Neural cell (in vitro differentiated cells): ENCODE results near the gene PCDH15. TPM values are rescaled to one million over a fixed set of nuclear protein-coding genes. Genes with fewer than 3 reads are reported as not detected.

ENCODE experiments used
- H2AFZ ChIP-seq: fragments of 200-600, 300-800 bp; sonication (generic), shearing (Covaris generic); 2 replicates; pipeline ENCODE4 v1.6.0; 2014; ENCODE audit warnings: low read depth, mild to moderate bottlenecking, antibody characterized with exemption, low read length, moderate library complexity
- H3F3A ChIP-seq: fragments of 200-600 bp; shearing (Covaris generic); 2 replicates; pipeline ENCODE4 v1.6.1; 2016; ENCODE audit warnings: mild to moderate bottlenecking, moderate library complexity, mixed read lengths, antibody characterized with exemption, low read length; ENCODE audit not compliant: insufficient read depth, poor library complexity, severe bottlenecking
- H3K27ac ChIP-seq: fragments of 200-600, 300-800 bp; sonication (generic), shearing (Covaris generic); 2 replicates; pipeline ENCODE4 v1.5.1; 2014; ENCODE audit warnings: mild to moderate bottlenecking, low read length, moderate library complexity
- H3K27me3 ChIP-seq: fragments of 300-800, 200-600 bp; sonication (generic), shearing (Covaris generic); 2 replicates; pipeline ENCODE4 v1.6.0; 2014; ENCODE audit warnings: mild to moderate bottlenecking, low read depth, low read length, moderate library complexity; ENCODE audit not compliant: insufficient read depth
- H3K36me3 ChIP-seq: fragments of 300-800, 200-600 bp; sonication (generic), shearing (Covaris generic); 2 replicates; pipeline ENCODE4 v1.5.1; 2014; ENCODE audit warnings: mild to moderate bottlenecking, antibody characterized with exemption, low read length, moderate library complexity; ENCODE audit not compliant: insufficient read depth
- H3K4me2 ChIP-seq: fragments of 300-800, 200-600 bp; sonication (generic), shearing (Covaris generic); 2 replicates; pipeline ENCODE4 v1.6.0; 2014; ENCODE audit warnings: mild to moderate bottlenecking, low read length
- H3K4me3 ChIP-seq: fragments of 300-800, 200-600 bp; sonication (generic), shearing (Covaris generic); 2 replicates; pipeline ENCODE4 v1.5.1; 2014; ENCODE audit warnings: mild to moderate bottlenecking, low read length, moderate library complexity
- H3K79me2 ChIP-seq: fragments of 200-600 bp; shearing (Covaris generic); replicated peaks from 2 replicates; pipeline ENCODE4 v1.6.0; 2014; ENCODE audit warnings: mild to moderate bottlenecking, low read length, moderate library complexity; ENCODE audit not compliant: insufficient read depth
- H3K9ac ChIP-seq: fragments of 300-800, 200-600 bp; sonication (generic), shearing (Covaris generic); 2 replicates; pipeline ENCODE4 v1.6.1; 2016; ENCODE audit warnings: mild to moderate bottlenecking, low read length, mixed read lengths
- H3K9me2 ChIP-seq: fragments of 200-600 bp; shearing (Covaris generic); 2 replicates; pipeline ENCODE4 v1.6.1; 2016; ENCODE audit warnings: mild to moderate bottlenecking, low read length, mixed read lengths; ENCODE audit not compliant: insufficient read depth
- H3K9me3 ChIP-seq: fragments of 200-600, 300-800 bp; sonication (generic), shearing (Covaris generic); 2 replicates; pipeline ENCODE4 v1.6.1; 2016; ENCODE audit warnings: mild to moderate bottlenecking, mixed run types, low read length, moderate library complexity, mixed read lengths
- H4K20me1 ChIP-seq: fragments of 200-600 bp; shearing (Covaris generic); 2 replicates; pipeline ENCODE4 v1.6.1; 2016; ENCODE audit warnings: mild to moderate bottlenecking, mixed run types; ENCODE audit not compliant: insufficient read depth
- CTCF ChIP-seq: fragments of 450-650 bp; IDR thresholded peaks from 2 replicates; pipeline ENCODE4 v1.5.1; 2014; ENCODE audit warnings: antibody characterized with exemption, mild to moderate bottlenecking, moderate library complexity; ENCODE audit not compliant: poor library complexity, severe bottlenecking
- EP300 ChIP-seq: fragments of 450-650 bp; conservative IDR thresholded peaks from 2 replicates; pipeline ENCODE4 v1.6.1; 2014; ENCODE audit warnings: antibody characterized with exemption, mild to moderate bottlenecking, moderate library complexity; ENCODE audit not compliant: poor library complexity, severe bottlenecking
- EZH2 ChIP-seq: fragments of 200-600, 300-800 bp; shearing (Covaris generic), sonication (generic); IDR thresholded peaks from 2 replicates; pipeline ENCODE4 v1.6.1; 2014; ENCODE audit warnings: antibody characterized with exemption, low read length, borderline replicate concordance, mild to moderate bottlenecking; ENCODE audit not compliant: insufficient read depth, poor library complexity, severe bottlenecking
- MXI1 ChIP-seq: fragments of 450-650 bp; conservative IDR thresholded peaks from 2 replicates; pipeline ENCODE4 v1.6.1; 2014; ENCODE audit warnings: antibody characterized with exemption, mild to moderate bottlenecking; ENCODE audit not compliant: poor library complexity, severe bottlenecking
- POLR2AphosphoS5 ChIP-seq: IDR thresholded peaks from 2 replicates; pipeline ENCODE4 v1.6.1; 2012
- RAD21 ChIP-seq: fragments of 450-650 bp; conservative IDR thresholded peaks from 2 replicates; pipeline ENCODE4 v1.6.1; 2014; ENCODE audit warnings: antibody characterized with exemption, mild to moderate bottlenecking, moderate library complexity
- SMC3 ChIP-seq: fragments of 450-650 bp; conservative IDR thresholded peaks from 2 replicates; pipeline ENCODE4 v1.6.1; 2014; ENCODE audit warnings: antibody characterized with exemption, mild to moderate bottlenecking, moderate library complexity; ENCODE audit not compliant: poor library complexity
- TAF1 ChIP-seq: IDR thresholded peaks from 2 replicates; pipeline ENCODE4 v1.6.1; 2012; ENCODE audit warnings: low read depth
- polyA plus RNA-seq: library from polyadenylated mRNA; depleted of rRNA; stranded (reverse); fragments of >200 nt; gene quantifications from 2 replicates; pipeline ENCODE4 v1.2.3, GENCODE V29; 2014
- TF ChIP-seq, protein P1 (sequence below): IDR thresholded peaks from 2 replicates; pipeline ENCODE4 v1.6.1; 2012; ENCODE audit warnings: borderline replicate concordance

Gene PCDH15
- polyA plus RNA-seq, 1 donor from 2014 or later = 1.2 TPM

DNA sequence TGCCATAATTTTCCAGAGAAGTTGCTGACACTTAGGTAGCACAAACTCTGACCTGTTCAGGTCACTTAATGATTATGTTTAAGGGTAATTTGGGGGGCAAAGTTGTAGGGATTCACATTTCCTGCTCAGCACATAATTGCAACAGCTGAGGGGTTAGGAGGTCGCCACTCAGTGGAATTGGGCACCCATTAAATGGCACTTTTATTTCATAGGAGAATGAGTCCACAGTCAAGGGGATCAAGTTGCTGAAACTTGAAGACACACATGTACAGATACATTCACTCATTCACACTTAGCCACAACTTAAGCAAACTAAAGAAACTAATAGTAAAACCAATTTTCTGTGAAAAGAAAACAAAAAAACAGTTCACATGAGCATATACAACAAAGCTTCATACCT lies 1.5 kb downstream of the PCDH15 start:
- H3K9me3 ChIP-seq = no peaks in the 10 kb centered on the region
- H3F3A ChIP-seq = no peaks in the 10 kb centered on the region
- no peaks in the 10 kb centered on the region for H3K36me3 ChIP-seq
- no peak overlapping the region for H2AFZ ChIP-seq
- no peak overlapping the region for H3K4me2 ChIP-seq
- no peak overlapping the region for H3K4me3 ChIP-seq
- no peaks in the 10 kb centered on the region for H3K9me2 ChIP-seq
- no peaks in the 10 kb centered on the region for H3K79me2 ChIP-seq
- H3K27ac ChIP-seq = no peak overlapping the region
- no peak for TF ChIP-seq TAF1
- no peak overlapping the region for H3K9ac ChIP-seq
- H3K27me3 ChIP-seq = no peaks in the 10 kb centered on the region
- no peaks in the 10 kb centered on the region for H4K20me1 ChIP-seq

DNA sequence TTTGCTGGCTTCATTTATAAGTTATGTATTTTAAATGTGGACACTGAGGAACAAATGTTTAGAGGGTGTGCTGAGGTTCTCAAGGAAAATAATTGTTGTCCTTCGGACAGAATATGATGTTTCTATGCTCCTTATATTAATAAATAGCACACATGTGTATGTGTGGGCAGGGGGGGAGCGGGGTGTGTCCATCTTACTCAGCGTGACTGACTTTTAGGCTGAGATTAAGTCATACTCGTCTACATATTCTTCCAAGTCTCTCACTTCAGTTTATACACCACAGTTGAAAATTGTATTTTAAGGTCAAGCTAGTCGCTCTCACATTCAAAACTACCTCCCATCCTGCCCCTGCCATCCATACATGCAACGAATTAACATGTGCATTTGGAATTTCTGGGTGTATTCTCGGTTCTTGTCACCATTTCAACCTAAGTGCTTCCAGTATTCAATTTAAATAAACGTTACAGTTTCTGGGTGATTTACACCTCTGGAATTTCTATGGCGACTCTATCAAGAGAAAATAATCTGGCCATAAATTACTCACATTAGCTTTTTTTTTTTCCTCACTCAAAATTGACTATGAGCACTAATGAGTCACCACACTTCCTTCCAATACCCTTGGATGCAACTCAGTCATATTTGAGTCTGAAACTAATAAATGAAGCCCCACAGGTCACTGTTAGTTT lies 3.3 kb downstream of the PCDH15 start:
- H3K79me2 ChIP-seq = no peaks in the 10 kb centered on the region
- no peaks in the 10 kb centered on the region for H3F3A ChIP-seq
- no peaks in the 10 kb centered on the region for H3K27me3 ChIP-seq
- no peaks in the 10 kb centered on the region for H3K9me3 ChIP-seq
- no peaks in the 10 kb centered on the region for H3K9me2 ChIP-seq
- no peaks in the 10 kb centered on the region for H4K20me1 ChIP-seq
- no peak overlapping the region for H3K4me2 ChIP-seq
- H3K9ac ChIP-seq = no peak overlapping the region
- TF ChIP-seq CTCF (no peak), EP300 (no peak), RAD21 (no peak), POLR2AphosphoS5 (no peak), EZH2 (no peak), MXI1 (no peak), SMC3 (no peak), TAF1 (no peak)
- TF ChIP-seq, protein P1, sequence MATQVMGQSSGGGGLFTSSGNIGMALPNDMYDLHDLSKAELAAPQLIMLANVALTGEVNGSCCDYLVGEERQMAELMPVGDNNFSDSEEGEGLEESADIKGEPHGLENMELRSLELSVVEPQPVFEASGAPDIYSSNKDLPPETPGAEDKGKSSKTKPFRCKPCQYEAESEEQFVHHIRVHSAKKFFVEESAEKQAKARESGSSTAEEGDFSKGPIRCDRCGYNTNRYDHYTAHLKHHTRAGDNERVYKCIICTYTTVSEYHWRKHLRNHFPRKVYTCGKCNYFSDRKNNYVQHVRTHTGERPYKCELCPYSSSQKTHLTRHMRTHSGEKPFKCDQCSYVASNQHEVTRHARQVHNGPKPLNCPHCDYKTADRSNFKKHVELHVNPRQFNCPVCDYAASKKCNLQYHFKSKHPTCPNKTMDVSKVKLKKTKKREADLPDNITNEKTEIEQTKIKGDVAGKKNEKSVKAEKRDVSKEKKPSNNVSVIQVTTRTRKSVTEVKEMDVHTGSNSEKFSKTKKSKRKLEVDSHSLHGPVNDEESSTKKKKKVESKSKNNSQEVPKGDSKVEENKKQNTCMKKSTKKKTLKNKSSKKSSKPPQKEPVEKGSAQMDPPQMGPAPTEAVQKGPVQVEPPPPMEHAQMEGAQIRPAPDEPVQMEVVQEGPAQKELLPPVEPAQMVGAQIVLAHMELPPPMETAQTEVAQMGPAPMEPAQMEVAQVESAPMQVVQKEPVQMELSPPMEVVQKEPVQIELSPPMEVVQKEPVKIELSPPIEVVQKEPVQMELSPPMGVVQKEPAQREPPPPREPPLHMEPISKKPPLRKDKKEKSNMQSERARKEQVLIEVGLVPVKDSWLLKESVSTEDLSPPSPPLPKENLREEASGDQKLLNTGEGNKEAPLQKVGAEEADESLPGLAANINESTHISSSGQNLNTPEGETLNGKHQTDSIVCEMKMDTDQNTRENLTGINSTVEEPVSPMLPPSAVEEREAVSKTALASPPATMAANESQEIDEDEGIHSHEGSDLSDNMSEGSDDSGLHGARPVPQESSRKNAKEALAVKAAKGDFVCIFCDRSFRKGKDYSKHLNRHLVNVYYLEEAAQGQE = no peak
- no peaks in the 10 kb centered on the region for H3K36me3 ChIP-seq
- no peak overlapping the region for H2AFZ ChIP-seq
- no peak overlapping the region for H3K27ac ChIP-seq
- H3K4me3 ChIP-seq = no peak overlapping the region
